ENCODE data around the gene NOL4L.
A peak's percentile ranks its signal among the peaks of the same experiment; 100 is the strongest.

Gene NOL4L

DNA sequence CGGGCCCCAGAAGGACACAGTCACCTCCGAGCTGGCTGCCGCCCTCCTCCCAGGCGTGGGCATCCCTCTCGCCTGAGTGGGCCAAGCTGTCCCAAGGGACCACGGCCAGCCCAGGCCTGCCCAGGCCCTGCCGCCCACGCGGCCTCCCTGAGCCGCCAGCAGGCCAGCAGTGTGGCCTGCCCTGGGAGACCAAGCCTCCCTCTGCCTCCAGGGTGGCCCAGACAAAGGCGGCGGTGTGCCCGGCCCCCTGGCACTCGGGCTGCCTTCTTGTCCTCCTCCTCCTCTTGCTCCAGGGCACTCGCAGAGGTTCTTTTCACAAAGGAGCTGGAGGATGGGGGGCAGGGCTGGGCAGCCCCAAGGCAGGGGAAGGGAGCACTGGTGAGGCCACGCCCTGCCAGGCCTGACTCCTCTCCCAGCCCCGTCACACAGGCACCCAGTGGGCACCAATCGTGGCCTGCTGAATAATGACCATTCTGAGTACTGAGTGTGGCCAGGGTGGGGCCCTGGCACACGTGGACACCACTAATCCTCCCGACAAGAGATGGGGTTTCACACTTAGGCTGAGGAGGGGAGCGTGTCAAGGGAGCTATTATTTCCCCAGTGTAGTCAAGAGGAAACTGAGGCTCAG lies 25.3 kb downstream of the NOL4L start:
- DNase-seq: no peak

DNA sequence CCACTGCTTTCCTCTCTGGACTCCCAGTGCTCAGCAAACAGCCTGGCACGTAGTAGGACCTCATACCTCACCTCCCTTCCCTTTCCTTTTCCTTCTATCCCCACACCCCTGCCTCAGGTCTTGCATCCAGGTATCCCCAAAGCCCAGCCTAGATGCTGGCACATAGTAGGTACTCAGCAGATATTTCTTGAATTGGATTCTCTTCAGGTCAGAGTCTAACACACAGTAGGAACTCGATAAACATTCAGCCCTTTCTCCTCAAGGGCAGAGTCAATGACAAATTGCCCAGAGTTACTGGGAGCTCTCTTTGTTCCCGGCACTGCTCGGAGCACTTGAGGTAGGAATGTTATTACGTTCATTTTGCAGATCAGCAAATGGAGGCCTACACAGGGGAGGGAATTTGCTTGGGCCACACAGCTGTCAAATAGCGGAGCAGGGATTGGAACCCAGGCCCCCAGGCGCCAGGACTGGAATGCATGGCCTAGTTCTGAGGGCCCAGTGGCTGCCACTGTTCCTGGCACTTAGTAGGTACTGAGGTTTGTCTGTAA lies 25.9 kb downstream of the NOL4L start:
- no peak for DNase-seq

DNA sequence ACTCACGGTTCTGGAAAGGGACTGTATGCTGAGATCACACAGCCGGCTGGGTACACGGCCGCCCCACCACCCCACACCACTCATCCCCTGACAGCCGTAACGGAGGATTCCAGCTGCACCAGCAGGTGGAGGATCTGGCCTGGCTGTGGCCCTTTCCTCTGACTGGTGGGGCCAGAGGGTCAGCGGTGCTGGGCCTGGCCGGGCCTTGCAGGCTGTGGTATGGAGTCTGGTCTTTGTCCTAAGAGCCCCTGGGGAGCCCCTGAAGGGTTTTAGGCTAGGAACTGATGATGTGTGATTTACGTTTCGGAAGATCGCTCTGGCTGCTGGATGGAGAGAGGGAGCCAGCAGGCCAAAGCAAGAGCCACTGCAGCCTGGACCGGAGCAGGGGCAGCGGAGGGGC lies 26.6 kb downstream of the NOL4L start:
- no peak for DNase-seq

- DNase-seq: no peak
Observed at GRCh38 chr20:32557319-32557718, 27.8 kb downstream of the NOL4L start.

GRCh38 chr20:32556312-32557184 lies 28.6 kb downstream of the NOL4L start:
- no peak for DNase-seq

GRCh38 chr20:32555584-32555983 lies 29.5 kb downstream of the NOL4L start:
- no peak for DNase-seq

DNA sequence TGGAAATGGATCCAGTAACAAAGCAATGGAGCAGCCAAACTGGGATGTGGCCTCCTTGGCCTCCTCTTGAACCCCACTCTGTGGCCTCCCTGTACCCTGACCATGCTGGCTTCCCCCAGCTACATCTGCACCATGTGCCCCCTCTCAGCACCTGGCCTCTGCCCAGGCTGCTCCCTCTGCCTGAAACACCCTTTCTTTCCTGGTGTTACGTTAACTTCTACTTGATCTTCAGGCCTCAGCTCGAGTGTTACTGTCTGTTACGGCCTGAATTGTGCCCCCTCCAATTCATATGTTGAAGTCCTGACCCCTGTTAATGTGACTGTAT lies 30.2 kb downstream of the NOL4L start:
- DNase-seq: no peak

- no peak for DNase-seq
Observed at GRCh38 chr20:32553618-32554017, 31.5 kb downstream of the NOL4L start.

GRCh38 chr20:32551693-32552092 lies 33.4 kb downstream of the NOL4L start:
- DNase-seq: no peak

GRCh38 chr20:32549842-32550241 lies 35.3 kb downstream of the NOL4L start:
- DNase-seq: no peak

DNA sequence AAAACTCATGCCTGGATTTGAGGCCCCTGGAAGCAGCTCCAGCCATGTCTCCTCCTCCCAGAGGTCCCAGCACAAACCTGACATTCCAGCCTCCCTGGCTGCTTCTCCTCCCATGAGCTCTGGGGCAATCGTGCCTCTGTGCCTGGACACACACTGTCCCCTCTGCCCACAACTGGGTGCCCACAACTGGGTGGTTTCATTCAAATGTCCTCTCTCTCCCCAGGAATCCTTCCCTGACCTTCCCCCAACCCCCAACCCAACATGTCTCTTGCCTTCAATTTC lies 37.4 kb downstream of the NOL4L start:
- no peak for DNase-seq

DNA sequence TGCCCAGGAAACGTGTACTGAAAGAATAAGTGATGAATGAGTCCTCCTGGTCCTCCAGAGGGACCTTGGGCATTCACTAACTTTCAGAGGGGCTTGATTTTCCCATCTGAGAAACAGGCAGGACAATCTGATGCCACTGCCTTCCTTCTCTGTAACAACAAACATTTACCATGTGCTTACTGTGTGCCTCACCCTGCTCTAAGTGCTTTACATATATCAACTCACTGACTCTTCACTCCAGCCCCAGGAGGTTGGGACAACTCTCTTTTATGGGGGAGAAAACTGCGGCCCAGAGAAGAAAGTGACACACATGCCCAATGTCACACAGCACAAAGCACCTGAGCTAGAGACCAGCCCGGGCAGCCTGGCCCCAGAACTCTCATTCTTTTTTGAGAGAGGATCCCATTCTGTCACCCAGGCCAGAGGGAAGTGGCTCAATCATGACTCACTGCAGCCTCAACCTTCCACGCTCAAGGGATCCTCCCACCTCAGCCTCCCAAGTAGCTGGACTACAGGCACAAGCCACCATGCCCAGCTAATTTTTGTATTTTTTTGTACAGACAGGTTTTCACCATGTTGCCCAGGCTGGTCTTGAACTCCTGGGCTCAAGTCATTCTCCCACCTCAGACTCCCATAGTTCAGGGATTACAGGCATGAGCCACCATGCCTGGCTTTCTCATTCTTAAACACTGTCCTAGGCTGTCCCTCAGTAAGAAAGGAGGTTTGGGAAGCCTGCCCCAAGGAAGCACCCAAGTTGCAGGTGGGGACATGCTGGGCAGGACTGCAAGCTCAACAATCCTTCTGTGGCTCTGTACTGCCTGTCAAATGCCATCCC lies 38.0 kb downstream of the NOL4L start:
- DNase-seq: no peak

GRCh38 chr20:32544893-32545840 lies 40.0 kb downstream of the NOL4L start:
- DNase-seq: no peak

GRCh38 chr20:32544260-32544722 lies 40.8 kb downstream of the NOL4L start:
- no peak for DNase-seq

DNA sequence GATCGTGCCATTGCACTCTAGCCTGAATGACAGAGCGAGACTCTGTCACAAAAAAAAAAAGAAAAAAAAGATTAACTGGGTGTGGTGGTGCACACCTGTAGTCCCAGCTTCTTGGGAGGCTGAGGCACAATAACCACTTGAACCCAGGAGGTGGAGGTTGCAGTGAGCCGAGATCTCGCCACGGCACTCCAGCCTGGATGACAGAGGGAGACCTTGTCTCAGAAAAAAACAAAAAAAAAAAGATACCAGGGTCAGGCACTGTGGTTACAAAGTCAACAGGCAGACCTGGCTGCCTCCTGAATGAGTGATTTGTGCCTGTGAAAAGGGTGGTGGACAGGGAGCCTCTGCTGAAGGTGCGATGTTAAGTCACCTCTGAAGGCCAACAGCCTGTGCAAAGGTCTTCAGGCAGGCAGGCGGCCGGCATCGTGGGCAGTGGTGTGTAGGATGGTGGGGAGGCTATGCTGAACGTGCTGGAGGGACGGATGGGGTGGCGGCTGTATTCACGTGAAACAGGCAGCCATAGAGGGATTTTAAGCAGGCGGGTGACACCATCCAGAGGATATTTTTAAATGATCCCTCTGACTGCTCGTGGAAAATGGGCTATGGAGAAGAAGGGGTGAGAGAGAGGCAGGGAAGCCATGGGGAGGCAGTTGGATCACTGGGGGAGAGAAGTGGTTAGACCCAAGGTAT lies 41.4 kb downstream of the NOL4L start:
- no peak for DNase-seq

DNA sequence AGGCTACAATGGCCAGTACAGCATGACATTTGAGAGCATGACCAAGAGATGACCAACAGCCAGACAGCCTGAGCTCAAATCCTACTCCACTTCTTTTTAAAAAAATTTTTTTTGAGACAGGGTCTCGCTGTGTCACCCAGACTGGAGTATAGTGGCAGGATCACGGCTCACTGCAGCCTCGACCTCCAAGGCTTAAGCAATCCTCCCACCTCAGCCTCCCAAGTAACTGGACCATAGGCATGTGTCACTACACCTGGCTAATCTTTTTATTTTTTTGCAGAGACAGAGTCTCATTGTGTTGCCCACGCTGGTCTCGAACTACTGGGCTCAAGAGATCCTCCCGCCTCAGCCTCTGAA lies 42.9 kb downstream of the NOL4L start:
- no peak for DNase-seq

DNA sequence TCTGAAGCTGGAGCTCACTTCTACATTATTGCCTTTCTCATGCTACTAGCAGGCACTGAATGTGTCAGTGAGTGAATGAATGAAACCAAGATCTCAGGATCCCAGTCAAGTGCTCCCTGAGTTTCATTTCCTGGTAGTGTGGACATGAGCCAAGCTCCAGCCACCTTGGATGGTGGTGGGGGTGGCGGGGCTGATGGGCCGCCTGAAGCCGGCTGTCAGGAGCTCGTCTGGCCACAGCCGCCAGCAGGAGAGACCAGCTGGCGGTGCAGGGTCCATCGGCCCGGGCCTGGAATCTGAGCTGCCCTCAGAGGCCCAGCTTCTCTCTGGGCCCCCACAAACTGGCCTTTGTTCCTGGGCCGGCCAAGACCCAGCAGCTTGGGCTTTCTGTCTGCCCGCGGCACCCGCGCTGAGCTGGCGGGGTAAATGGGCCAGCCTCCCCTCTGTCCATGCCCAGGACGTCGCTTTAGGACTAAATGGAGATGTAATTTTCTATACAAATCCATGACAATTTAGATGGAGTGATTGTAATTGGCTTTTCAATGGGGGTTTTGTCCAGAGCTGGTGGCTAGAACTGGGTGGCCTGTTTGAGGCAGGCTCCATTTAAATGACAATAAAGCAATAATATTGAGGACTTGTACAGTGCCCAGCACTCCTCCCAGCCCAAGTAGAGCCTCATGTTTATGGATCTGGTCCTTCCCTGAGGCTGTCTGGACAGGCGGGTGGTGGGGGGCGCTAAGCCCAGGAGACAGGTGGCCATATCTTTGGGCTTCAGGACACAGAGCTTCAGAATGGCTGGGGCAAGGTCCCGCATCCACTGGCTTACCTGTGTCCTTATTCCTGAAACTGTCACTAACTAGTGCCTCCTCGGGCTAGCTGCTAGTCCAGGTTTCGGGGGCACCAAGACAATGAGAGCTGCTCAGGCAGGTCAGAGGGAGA lies 43.5 kb downstream of the NOL4L start:
- no peak for DNase-seq

GRCh38 chr20:32539817-32540675 lies 45.1 kb downstream of the NOL4L start:
- peak; percentile 80 for DNase-seq

GRCh38 chr20:32539026-32539816 lies 45.9 kb downstream of the NOL4L start:
- DNase-seq: no peak
